ENCODE results near the gene BECN2.

DNA sequence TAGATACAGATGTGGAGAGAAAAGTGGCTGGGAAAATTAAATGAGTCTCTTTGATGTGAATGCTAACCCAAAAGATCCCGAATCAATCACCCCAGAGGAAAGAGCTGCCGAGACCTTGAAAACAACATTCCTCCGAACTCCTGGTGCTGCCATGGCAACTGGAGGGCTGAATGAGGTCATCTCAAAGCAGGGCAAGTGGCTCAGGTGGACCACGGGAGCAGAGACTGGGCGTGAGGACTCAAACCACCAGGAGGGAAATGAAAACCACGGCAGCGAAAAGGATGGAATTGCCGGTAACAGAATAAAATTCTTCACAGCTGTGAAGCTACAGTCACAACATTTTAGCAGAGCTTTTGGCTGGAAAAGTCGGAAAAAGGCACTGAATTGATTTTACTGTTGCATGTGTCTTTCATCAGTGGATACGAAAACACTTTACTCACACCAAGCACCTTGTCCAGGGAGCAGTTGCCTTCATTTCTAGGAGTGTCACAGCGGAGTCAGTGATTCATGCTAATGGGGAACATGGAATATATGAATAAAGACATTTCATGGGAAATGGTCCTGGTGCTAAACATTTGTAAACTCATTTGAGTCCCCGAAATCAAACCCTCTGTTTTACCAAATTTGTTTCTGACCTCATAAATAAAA lies 23.2 kb upstream of the BECN2 start:
- no peak for TF ChIP-seq RAD21 (IDR thresholded peaks at IDR 0.05; ENCODE audit: low read depth)
- no peak for TF ChIP-seq ZBTB7A (IDR thresholded peaks at IDR 0.05; ENCODE audit: low read depth)
- TF ChIP-seq TCF12 (IDR thresholded peaks at IDR 0.05; ENCODE audit: low read depth): no peak
- TF ChIP-seq EP300 (IDR thresholded peaks at IDR 0.05; ENCODE audit: borderline replicate concordance): no peak

All from Ishikawa (cell line).